WTC11 (cell line): ENCODE data around the gene WNT7A. TPM values are rescaled to one million over a fixed set of nuclear protein-coding genes. Genes with fewer than 3 reads are reported as not detected.

Experiments
- ATAC-seq: fragments of 200-7000 bp; cut with Tn5 transposase; 2 replicates; pipeline ENCODE4 v1.10.0; 2021; ENCODE audit warnings: mild to moderate bottlenecking, moderate library complexity
- CTCF ChIA-PET: fragments of 300-600 bp; sonication (Branson Sonifier 250); formaldehyde crosslinking; loops from one replicate; lab custom pipeline; 2021; ENCODE audit warnings: antibody characterized with exemption; lab: Charles Lee
- POLR2A ChIA-PET: fragments of 350-600 bp; sonication (Branson Sonifier 250); formaldehyde crosslinking; loops from one replicate; lab custom pipeline; 2021; ENCODE audit warnings: antibody characterized with exemption; lab: Charles Lee
- DNase-seq: peaks from one replicate; pipeline ENCODE4 v3.0.0; 2021; ENCODE audit warnings: low spot score
- H3K27ac Mint-ChIP-seq: 2 replicates; pipeline ENCODE4 v1.8.0; 2021; ENCODE audit warnings: mixed read lengths
- H3K27me3 Mint-ChIP-seq: 2 replicates; pipeline ENCODE4 v1.8.0; 2021; ENCODE audit warnings: low read depth, mild to moderate bottlenecking, moderate library complexity, mixed read lengths
- H3K36me3 Mint-ChIP-seq: 2 replicates; pipeline ENCODE4 v1.8.0; 2021; ENCODE audit warnings: mixed read lengths
- H3K4me1 Mint-ChIP-seq: 2 replicates; pipeline ENCODE4 v1.8.0; 2022; ENCODE audit warnings: mixed read lengths
- H3K4me3 Mint-ChIP-seq: 2 replicates; pipeline ENCODE4 v1.8.0; 2021; ENCODE audit warnings: mild to moderate bottlenecking, moderate library complexity, mixed read lengths
- H3K9me3 Mint-ChIP-seq: 2 replicates; pipeline ENCODE4 v1.8.0; 2021; ENCODE audit warnings: mixed read lengths
- EMX1 ChIP-seq: fragments of 250-450 bp; sonication (Bioruptor Pico); IDR thresholded peaks from 2 replicates; pipeline ENCODE4 v1.8.0; 2021; ENCODE audit warnings: mild to moderate bottlenecking
- FOXP1 ChIP-seq: sonication (generic); formaldehyde crosslinking; IDR thresholded peaks from 2 replicates; pipeline ENCODE4 v1.8.0; 2022; ENCODE audit warnings: missing genetic modification reagents, mild to moderate bottlenecking, moderate library complexity, borderline replicate concordance
- FOXP4 ChIP-seq: sonication (generic); formaldehyde crosslinking; IDR thresholded peaks from 2 replicates; pipeline ENCODE4 v1.8.0; 2022; ENCODE audit warnings: mild to moderate bottlenecking, missing genetic modification reagents
- IRF1 ChIP-seq: sonication (generic); formaldehyde crosslinking; IDR thresholded peaks from 2 replicates; pipeline ENCODE4 v1.8.0; 2023; ENCODE audit warnings: missing genetic modification reagents
- JAZF1 ChIP-seq: fragments of 250-450 bp; sonication (Bioruptor Pico); IDR thresholded peaks from 2 replicates; pipeline ENCODE4 v1.9.0; 2021; ENCODE audit warnings: moderate library complexity, mild to moderate bottlenecking, inconsistent platforms
- NFE2L1 ChIP-seq: sonication (generic); formaldehyde crosslinking; IDR thresholded peaks from 2 replicates; pipeline ENCODE4 v1.8.1; 2023; ENCODE audit warnings: missing genetic modification reagents
- RELA ChIP-seq: sonication (generic); formaldehyde crosslinking; IDR thresholded peaks from 2 replicates; pipeline ENCODE4 v1.8.1; 2022; ENCODE audit warnings: missing genetic modification reagents, mild to moderate bottlenecking, borderline replicate concordance
- TEAD1 ChIP-seq: sonication (generic); formaldehyde crosslinking; IDR thresholded peaks from 2 replicates; pipeline ENCODE4 v1.8.0; 2022; ENCODE audit warnings: mild to moderate bottlenecking, missing genetic modification reagents
- TP53 ChIP-seq: sonication (generic); formaldehyde crosslinking; IDR thresholded peaks from 2 replicates; pipeline ENCODE4 v1.8.1; 2023; ENCODE audit warnings: mild to moderate bottlenecking, missing genetic modification reagents
- ZMAT4 ChIP-seq: fragments of 250-450 bp; sonication (Bioruptor Pico); IDR thresholded peaks from 2 replicates; pipeline ENCODE4 v1.9.0; 2021; ENCODE audit warnings: mild to moderate bottlenecking
- ZNF121 ChIP-seq: sonication (generic); formaldehyde crosslinking; IDR thresholded peaks from 2 replicates; pipeline ENCODE4 v1.8.0; 2023; ENCODE audit warnings: missing genetic modification reagents
- ZNF512 ChIP-seq: sonication (generic); formaldehyde crosslinking; IDR thresholded peaks from 2 replicates; pipeline ENCODE4 v1.8.1; 2022; ENCODE audit warnings: missing genetic modification reagents, borderline replicate concordance
- ZNF532 ChIP-seq: fragments of 250-450 bp; sonication (Bioruptor Pico); IDR thresholded peaks from 2 replicates; pipeline ENCODE4 v1.9.0; 2021; ENCODE audit warnings: mild to moderate bottlenecking, borderline replicate concordance
- ZNF671 ChIP-seq: fragments of 250-450 bp; sonication (Bioruptor Pico); IDR thresholded peaks from 2 replicates; pipeline ENCODE4 v1.8.0; 2021; ENCODE audit warnings: mild to moderate bottlenecking
- total RNA-seq: library from RNA; stranded (reverse); gene quantifications from 3 replicates; pipeline ENCODE4 v1.2.3, GENCODE V29; 2021
- TF ChIP-seq, protein P1 (sequence below): sonication (generic); formaldehyde crosslinking; IDR thresholded peaks from 2 replicates; pipeline ENCODE4 v1.8.0; 2022; ENCODE audit warnings: missing genetic modification reagents
- TF ChIP-seq, protein P2 (sequence below): fragments of 200-600 bp; IDR thresholded peaks from 2 replicates; pipeline ENCODE4 v1.8.0; 2022; ENCODE audit warnings: antibody characterized with exemption
- TF ChIP-seq, protein P3 (sequence below): sonication (generic); formaldehyde crosslinking; IDR thresholded peaks from 2 replicates; pipeline ENCODE4 v1.8.0; 2023; ENCODE audit warnings: mild to moderate bottlenecking, missing genetic modification reagents

WNT7A gene
- total RNA-seq, 1 experiment from 2014 or later = 0.04 TPM

GRCh38 chr3:13882876-13883275, 3.0 kb upstream of the WNT7A start (continued):
- TF ChIP-seq, protein P1, sequence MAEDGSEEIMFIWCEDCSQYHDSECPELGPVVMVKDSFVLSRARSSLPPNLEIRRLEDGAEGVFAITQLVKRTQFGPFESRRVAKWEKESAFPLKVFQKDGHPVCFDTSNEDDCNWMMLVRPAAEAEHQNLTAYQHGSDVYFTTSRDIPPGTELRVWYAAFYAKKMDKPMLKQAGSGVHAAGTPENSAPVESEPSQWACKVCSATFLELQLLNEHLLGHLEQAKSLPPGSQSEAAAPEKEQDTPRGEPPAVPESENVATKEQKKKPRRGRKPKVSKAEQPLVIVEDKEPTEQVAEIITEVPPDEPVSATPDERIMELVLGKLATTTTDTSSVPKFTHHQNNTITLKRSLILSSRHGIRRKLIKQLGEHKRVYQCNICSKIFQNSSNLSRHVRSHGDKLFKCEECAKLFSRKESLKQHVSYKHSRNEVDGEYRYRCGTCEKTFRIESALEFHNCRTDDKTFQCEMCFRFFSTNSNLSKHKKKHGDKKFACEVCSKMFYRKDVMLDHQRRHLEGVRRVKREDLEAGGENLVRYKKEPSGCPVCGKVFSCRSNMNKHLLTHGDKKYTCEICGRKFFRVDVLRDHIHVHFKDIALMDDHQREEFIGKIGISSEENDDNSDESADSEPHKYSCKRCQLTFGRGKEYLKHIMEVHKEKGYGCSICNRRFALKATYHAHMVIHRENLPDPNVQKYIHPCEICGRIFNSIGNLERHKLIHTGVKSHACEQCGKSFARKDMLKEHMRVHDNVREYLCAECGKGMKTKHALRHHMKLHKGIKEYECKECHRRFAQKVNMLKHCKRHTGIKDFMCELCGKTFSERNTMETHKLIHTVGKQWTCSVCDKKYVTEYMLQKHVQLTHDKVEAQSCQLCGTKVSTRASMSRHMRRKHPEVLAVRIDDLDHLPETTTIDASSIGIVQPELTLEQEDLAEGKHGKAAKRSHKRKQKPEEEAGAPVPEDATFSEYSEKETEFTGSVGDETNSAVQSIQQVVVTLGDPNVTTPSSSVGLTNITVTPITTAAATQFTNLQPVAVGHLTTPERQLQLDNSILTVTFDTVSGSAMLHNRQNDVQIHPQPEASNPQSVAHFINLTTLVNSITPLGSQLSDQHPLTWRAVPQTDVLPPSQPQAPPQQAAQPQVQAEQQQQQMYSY (CRISPR knock-in tag) = no peak
- no peak for TF ChIP-seq JAZF1

GRCh38 chr3:13881536-13882410, 1.9 kb upstream of the WNT7A start:
- no peak for DNase-seq
- Mint-ChIP-seq H3K9me3 (no peaks in the 10 kb centered on the region), H3K4me3 (no peak overlapping the region), H3K27me3 (peaks cover 90% of the 10 kb centered on the region), H3K4me1 (no peaks in the 10 kb centered on the region), H3K36me3 (no peaks in the 10 kb centered on the region), H3K27ac (no peak overlapping the region)
- ChIA-PET CTCF (interaction anchor here (0.6 to 4.1 kb wide), 27 partner anchors 9 to 402 kb away, joined by 3 to 103 read pairs (median 7); partner anchors contain the start of genes CHCHD4 and HDAC11), POLR2A (no interaction called here)
- ATAC-seq = no peak
- no peak for TF ChIP-seq ZNF671 (CRISPR knock-in tag)
- no peak for TF ChIP-seq ZNF532 (CRISPR knock-in tag)
- no peak for TF ChIP-seq ZNF121 (CRISPR knock-in tag)
- no peak for TF ChIP-seq TEAD1 (CRISPR knock-in tag)
- TF ChIP-seq ZNF512 (CRISPR knock-in tag) = no peak
- no peak for TF ChIP-seq RELA (CRISPR knock-in tag)
- no peak for TF ChIP-seq NFE2L1 (CRISPR knock-in tag)
- no peak for TF ChIP-seq ZMAT4
- TF ChIP-seq TP53 (CRISPR knock-in tag) = no peak
- TF ChIP-seq EMX1 (CRISPR knock-in tag) = no peak
- TF ChIP-seq, protein P2, sequence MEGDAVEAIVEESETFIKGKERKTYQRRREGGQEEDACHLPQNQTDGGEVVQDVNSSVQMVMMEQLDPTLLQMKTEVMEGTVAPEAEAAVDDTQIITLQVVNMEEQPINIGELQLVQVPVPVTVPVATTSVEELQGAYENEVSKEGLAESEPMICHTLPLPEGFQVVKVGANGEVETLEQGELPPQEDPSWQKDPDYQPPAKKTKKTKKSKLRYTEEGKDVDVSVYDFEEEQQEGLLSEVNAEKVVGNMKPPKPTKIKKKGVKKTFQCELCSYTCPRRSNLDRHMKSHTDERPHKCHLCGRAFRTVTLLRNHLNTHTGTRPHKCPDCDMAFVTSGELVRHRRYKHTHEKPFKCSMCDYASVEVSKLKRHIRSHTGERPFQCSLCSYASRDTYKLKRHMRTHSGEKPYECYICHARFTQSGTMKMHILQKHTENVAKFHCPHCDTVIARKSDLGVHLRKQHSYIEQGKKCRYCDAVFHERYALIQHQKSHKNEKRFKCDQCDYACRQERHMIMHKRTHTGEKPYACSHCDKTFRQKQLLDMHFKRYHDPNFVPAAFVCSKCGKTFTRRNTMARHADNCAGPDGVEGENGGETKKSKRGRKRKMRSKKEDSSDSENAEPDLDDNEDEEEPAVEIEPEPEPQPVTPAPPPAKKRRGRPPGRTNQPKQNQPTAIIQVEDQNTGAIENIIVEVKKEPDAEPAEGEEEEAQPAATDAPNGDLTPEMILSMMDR = no peak
- TF ChIP-seq, protein P3, sequence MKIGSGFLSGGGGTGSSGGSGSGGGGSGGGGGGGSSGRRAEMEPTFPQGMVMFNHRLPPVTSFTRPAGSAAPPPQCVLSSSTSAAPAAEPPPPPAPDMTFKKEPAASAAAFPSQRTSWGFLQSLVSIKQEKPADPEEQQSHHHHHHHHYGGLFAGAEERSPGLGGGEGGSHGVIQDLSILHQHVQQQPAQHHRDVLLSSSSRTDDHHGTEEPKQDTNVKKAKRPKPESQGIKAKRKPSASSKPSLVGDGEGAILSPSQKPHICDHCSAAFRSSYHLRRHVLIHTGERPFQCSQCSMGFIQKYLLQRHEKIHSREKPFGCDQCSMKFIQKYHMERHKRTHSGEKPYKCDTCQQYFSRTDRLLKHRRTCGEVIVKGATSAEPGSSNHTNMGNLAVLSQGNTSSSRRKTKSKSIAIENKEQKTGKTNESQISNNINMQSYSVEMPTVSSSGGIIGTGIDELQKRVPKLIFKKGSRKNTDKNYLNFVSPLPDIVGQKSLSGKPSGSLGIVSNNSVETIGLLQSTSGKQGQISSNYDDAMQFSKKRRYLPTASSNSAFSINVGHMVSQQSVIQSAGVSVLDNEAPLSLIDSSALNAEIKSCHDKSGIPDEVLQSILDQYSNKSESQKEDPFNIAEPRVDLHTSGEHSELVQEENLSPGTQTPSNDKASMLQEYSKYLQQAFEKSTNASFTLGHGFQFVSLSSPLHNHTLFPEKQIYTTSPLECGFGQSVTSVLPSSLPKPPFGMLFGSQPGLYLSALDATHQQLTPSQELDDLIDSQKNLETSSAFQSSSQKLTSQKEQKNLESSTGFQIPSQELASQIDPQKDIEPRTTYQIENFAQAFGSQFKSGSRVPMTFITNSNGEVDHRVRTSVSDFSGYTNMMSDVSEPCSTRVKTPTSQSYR (CRISPR knock-in tag) = no peak
- no peak for TF ChIP-seq FOXP1 (CRISPR knock-in tag)
- no peak for TF ChIP-seq FOXP4 (CRISPR knock-in tag)
- TF ChIP-seq IRF1 (CRISPR knock-in tag) = no peak
